ENCODE results near the gene ARL10.

The ARL10 gene, protein sequence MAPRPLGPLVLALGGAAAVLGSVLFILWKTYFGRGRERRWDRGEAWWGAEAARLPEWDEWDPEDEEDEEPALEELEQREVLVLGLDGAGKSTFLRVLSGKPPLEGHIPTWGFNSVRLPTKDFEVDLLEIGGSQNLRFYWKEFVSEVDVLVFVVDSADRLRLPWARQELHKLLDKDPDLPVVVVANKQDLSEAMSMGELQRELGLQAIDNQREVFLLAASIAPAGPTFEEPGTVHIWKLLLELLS
- total RNA-seq: 5.1 to 11.0 (median 8.4) reads per million in 4 experiments

GRCh38 chr5:176365351-176366231 is at the start of gene ARL10:
TSS of gene ARL10 (plus strand) at chr5:176365487. CDS start at chr5:176365564, 77 bp downstream.
- peak; percentile 37 for DNase-seq

DNA sequence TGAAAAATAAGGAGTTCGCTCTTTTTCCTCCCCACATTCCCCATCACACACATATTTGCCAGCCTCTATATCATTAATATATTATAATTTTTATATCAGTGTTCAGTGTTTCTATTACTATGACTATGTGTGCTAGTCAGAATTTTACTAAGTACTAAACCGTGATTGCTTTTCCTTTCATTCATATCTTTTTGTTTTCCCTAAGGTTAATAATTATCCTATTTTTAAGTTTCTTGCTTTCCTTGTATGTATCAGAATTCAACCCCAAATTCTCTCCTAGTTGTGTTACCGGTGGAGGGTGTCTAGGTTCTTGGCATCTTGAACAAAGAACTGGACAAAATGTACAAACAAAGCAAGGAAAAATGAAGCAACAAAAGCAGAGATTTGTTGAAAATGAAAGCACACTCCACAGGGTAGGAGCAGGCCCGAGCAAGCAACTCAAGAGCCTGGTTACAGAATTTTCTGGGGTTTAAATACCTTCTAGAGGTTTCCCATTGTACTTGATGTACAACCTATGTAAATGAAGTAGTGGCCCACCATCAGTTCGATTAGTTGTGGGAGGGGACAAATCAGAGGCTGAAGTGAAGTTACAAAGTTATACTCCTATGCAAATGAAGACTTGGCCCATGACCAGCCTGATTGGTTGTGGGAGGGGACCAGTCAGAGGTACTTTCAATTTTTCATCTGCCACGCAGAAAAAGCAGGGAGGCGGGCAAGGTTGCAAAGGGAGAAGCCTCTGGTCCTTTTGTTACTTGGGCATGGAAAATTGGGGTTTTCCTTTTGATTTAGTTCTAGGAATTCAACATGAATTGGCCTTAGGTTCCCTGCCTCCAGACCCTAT is 47.5 kb upstream of the ARL10 start:
- DNase-seq: no peak

GRCh38 chr5:176319827-176320554 is 45.3 kb upstream of the ARL10 start:
- no peak for DNase-seq

DNA sequence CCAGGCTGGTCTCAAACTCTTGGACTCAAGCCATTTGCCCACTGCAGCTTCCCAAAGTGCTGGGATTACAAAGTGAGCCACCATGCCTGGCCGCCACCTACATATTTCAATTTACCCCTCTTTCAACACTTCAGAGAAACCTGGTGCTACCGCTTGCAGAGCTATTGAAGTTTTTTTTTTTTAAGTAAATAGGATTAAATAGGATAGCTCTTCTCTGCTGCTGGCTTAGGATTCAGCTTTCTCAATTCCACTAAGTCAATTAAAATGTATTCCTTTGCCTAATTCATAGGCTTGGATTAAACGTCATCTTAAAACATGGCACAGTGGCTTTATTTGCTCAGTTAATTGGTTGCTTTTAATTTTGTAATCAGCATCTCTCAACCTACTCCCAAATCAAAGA is 44.7 kb upstream of the ARL10 start:
- DNase-seq: no peak

GRCh38 chr5:176334031-176334770 is 31.1 kb upstream of the ARL10 start:
- DNase-seq: no peak

DNA sequence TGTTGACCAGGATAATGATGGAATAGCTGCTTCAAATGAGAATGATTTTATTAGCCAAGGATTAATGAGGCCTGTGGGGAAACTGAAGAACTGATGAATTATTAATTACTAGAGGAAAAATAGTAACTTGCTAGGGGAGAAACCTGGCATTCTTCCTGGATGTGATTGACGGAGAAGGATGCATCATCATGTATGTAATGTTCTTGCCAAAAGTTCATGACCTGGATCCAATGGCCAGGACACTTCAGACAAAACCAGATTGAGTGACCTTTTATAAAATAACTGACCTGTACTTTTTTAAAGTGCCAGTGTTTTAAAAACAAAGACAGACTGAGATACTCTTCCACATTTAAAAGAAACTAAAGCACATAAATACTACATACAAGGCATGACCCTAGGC is 27.4 kb upstream of the ARL10 start:
- no peak for DNase-seq

DNA sequence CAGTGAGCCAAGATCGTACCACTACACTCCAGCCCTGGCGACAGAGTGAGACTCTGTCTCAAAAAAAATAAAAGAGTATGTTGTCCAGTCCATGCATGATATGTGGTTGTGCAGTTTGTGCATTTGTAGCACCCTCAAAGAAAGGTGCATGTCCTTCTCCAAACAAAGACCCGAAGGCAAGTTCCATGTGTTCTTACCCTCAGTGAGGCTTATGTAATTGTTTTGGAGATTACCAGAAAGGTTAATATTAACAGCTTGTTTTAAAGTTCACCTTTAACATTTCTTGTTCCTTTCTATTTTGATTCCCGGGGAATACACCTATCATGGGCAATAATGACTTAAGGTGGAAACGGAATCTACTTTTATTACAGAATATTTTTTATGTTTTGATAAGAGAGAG is 26.0 kb upstream of the ARL10 start:
- DNase-seq: no peak

DNA sequence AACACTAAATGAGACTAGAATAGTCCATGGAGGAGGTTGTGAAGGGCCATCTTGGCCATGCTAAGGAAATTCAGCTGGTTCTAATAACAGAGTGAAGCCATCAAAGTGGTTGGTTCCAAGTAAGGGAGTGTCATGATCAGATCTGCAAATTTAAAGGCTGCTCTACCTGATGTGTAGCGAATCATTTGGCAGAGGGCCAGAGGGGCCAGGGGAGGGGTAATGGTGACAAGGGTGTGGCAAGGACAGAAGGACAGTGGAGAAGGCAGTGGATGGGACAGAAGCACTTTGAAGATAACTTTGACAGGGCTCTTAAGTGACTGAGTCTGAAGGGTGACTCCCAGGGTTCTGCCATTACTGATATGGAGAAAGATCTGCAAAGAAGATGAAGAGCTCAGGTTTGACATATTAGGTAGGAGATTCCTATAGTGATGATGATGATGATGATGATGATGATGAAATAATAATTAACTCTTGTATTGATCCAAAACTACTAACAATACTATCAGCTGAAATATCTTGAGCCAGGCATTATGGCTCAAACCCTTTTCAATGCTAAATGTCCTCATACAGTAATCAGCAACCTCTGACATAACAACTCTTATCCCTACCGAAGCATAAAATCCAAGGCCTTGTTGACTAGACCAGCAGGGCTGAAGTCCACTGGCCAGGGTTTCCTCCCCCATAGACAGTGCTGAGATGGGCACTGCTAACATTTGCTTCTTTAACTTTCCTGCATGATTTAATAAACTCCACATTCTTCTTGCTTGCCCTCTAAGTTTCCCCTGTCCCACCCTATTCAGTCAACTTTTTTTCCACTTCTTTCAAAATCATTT is 23.7 kb upstream of the ARL10 start:
- DNase-seq: no peak

DNA sequence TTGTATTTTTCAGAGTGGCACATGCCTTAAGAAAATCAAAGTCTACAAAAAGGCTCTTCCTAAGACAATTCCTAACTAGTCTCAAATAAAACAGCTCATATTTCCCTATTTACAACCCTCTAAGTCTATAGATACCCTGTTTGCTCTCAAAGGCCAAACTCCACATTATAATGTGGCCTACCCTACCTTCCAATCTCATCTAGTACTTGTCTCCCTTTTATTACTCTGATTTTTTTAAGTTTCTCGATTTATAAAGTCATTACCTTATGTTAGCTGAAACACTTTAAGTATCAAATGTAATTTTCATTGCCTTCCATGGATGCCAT is 23.2 kb upstream of the ARL10 start:
- DNase-seq: no peak

- DNase-seq: no peak
These were observed 22.4 kb upstream of the ARL10 start for GRCh38 chr5:176342766-176343458.

DNA sequence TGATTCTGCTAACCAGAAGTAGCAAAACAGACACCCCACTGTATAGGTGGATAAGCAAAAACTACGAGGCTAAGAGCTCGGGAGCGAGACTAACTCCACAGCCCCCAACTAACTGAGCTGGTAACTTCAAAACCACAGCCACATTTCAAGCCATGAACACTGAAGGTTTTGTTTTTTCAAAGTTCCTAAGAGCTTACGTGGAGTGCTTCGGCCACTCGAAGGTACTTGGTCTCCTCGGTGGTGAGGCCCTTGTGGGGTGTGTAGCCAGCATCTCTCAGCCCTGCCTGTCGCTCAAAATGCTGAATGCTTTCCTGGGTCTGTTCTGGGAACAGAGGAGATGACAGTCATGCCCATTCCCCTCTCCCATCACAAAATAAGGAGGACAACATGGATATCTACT is 14.9 kb upstream of the ARL10 start:
- DNase-seq: no peak

GRCh38 chr5:176352116-176352878 is 13.0 kb upstream of the ARL10 start:
- DNase-seq: no peak

- no peak for DNase-seq
These were observed 11.8 kb upstream of the ARL10 start for GRCh38 chr5:176353533-176353932.

DNA sequence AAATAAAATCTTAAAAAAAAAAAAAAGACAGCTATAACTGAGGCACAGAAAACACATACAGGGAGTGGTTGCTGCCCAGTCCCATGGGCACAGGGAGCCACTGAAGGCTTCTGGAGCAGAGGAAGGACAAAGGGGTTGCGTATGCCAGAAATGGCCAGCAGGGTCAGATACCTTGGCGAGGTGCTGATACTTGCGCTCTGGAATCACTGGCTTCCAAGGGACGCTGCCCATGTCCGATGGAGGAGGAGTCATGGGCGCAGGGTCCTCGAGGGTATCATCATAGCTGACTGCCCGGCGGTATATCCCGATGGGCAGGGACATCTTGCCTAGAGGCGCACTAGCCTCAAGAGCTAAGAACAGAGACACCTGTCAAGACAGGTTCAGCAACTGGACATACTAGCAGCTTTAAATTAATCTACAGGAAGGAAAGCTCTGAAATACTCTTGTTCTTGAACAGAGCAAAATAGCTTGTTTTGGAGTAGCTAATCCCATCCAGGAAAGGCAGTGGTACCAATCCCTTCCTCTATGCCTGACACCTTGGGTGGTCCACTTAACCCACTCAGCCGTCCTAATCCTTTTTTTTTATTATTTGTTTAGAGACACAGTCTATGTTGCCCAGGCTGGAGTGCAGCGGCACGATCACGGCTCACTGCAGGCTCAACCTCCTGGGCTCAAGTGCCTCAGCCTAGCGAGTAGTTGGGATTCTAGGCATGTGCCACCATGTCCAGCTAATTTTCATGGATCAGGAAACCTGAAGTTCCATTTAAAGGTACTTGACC is 9.7 kb upstream of the ARL10 start:
- no peak for DNase-seq

- no peak for DNase-seq
These were observed 9.1 kb upstream of the ARL10 start for GRCh38 chr5:176356179-176356566.

DNA sequence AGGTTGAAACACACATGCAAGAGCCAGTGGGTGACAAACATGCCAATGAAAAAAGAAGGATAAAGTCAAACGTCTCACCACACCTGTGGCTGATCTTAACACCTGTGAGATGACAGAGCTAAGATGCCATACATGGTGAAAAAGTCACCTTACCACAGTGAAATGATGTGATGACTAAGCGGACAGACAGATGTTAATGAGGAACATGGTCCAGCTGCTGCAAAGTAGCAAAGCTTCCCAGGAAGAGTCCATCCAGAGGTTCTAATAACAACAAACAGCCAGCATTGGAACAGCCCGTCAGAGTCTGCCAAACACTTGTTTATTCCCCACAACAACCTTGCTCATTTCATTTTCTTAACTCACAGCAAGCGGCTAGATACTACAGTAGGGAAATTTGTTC is 5.6 kb upstream of the ARL10 start:
- no peak for DNase-seq

DNA sequence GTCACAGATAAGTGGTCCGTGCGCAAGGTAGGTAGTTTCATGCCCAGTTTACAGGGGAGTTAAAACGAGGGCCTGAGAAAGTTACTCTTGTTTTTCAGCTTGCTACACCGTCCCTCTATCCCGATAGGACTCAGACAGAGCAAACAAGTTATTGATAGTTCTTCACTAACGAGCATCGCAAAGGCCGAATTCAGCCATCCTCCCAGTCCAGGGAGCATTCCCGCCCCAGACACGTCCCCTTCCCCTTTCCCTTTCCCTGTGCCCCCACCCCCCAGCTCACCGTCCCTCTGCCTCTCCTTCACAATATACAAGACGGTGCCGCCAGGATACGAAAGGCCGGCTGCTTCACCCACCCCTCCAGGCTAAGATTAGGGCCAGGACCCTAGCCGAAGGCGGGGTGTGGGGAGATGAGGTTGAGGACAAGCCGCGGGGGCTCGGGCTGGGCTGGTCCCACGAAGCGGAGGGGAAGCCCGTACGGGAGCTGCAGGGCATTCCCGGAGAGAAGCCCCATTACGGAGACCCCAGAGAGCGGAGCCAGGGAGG is 4.3 kb upstream of the ARL10 start:
- no peak for DNase-seq

GRCh38 chr5:176361437-176362232 is 3.7 kb upstream of the ARL10 start, which contains the start of gene KIAA1191:
TSS of gene KIAA1191 (minus strand) at chr5:176361764. CDS start at chr5:176359508, 2,256 bp downstream.
- DNase-seq: peak; percentile 88

Measured in effector CD8-positive, alpha-beta T cell (primary cell).